GM21526 (cell line): ENCODE results near the gene LRR1.
"Not testable (repeated sequence)": the region's sequence is repeated elsewhere in the genome, so short reads cannot be mapped to it uniquely, and the experiment has no call there.

Experiments used
- ATAC-seq: cut with Tn5 transposase; IDR thresholded peaks from one replicate; pipeline ENCODE4 v1.9.1; 2021; ENCODE audit warnings: moderate library complexity; ENCODE audit not compliant: unreplicated experiment, low FRiP score

LRR1 gene

GRCh38 chr14:49585803-49586672, 12.7 kb upstream of the LRR1 start, which contains the start of gene RPS29:
Gene RPS29 (minus strand): TSS chr14:49586380. CDS start chr14:49586346, 34 bp downstream.
- peak; percentile 83 for ATAC-seq

- peak; percentile 33 for ATAC-seq
Observed at GRCh38 chr14:49586673-49587460, 11.9 kb upstream of the LRR1 start.

- no peak for ATAC-seq
Observed at GRCh38 chr14:49589387-49589786, 9.4 kb upstream of the LRR1 start.

- no peak for ATAC-seq
Observed at GRCh38 chr14:49593016-49593415, 5.7 kb upstream of the LRR1 start.

GRCh38 chr14:49594347-49595091, 4.2 kb upstream of the LRR1 start:
- peak; percentile 27 for ATAC-seq

- no peak for ATAC-seq
Observed at GRCh38 chr14:49598189-49598484, 603 bp upstream of the LRR1 start.

- ATAC-seq: no peak
Observed at GRCh38 chr14:49607583-49607982, 8.8 kb downstream of the LRR1 start.

- ATAC-seq: no peak
Observed at GRCh38 chr14:49612251-49612650, 13.5 kb downstream of the LRR1 start.

- ATAC-seq: no peak
Observed at GRCh38 chr14:49612671-49613070, 13.9 kb downstream of the LRR1 start.

- no peak for ATAC-seq
Observed at GRCh38 chr14:49614196-49614595, 15.5 kb downstream of the LRR1 start.

GRCh38 chr14:49615776-49616175, 17.0 kb downstream of the LRR1 start:
- no peak for ATAC-seq

GRCh38 chr14:49617852-49618519, 19.2 kb downstream of the LRR1 start:
- no peak for ATAC-seq

GRCh38 chr14:49619273-49619672, 20.5 kb downstream of the LRR1 start:
- ATAC-seq: not testable (repeated sequence)

GRCh38 chr14:49619730-49620129, 21.0 kb downstream of the LRR1 start:
- no peak for ATAC-seq

- peak; percentile 85 for ATAC-seq
Observed at GRCh38 chr14:49620182-49621113, 21.7 kb downstream of the LRR1 start, which contains the start of the genes MGAT2 and RPL36AL. Gene MGAT2 (plus strand): TSS chr14:49620799. CDS start chr14:49621269, 470 bp downstream. Gene RPL36AL (minus strand): TSS chr14:49620626. CDS start chr14:49619104, 1,522 bp downstream.

- ATAC-seq: peak; percentile 16
Observed at GRCh38 chr14:49621114-49621881, 22.6 kb downstream of the LRR1 start.

GRCh38 chr14:49622022-49622607, 23.4 kb downstream of the LRR1 start:
- ATAC-seq: no peak

GRCh38 chr14:49623387-49623786, 24.6 kb downstream of the LRR1 start:
- ATAC-seq: no peak
